ENCODE measurements around the gene ZMYND8. TPM values are rescaled to one million over a fixed set of nuclear protein-coding genes. Genes with fewer than 3 reads are reported as not detected.
"Not testable (repeated sequence)": the region's sequence is repeated elsewhere in the genome, so short reads cannot be mapped to it uniquely, and the experiment has no call there.

ZMYND8 gene
- total and polyA plus RNA-seq, 2 donors: 15.6 to 29.0 TPM

DNA sequence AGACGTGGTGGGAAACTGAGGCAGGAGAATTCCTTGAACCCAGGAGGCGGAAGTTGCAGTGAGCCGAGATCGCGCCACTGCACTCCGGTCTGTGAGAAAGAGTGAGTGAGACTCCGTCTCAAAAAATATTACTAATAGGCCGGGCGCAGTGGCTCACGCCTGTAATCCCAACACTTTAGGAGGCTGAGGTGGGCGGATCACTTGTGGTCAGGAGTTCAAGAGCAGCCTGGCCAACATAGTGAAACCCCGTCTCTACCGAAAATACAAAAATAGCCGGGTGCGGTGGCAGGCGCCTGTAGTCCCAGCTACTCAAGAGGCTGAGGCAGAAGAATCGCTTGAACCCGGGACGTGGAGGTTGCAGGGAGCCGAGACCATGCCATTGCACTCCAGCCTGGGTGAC, 116.4 kb downstream of the ZMYND8 start:
- not testable (repeated sequence) for H3K27ac ChIP-seq (ENCODE audit: low read depth); H3K4me1 ChIP-seq (ENCODE audit: insufficient read depth); H3K36me3 ChIP-seq (ENCODE audit: insufficient read depth); DNase-seq (ENCODE audit: extremely low spot score); H3K4me3 ChIP-seq (ENCODE audit: low read depth, low read length)
- WGBS: 98% methylated on average over 20 of the region's 20 CpGs

DNA sequence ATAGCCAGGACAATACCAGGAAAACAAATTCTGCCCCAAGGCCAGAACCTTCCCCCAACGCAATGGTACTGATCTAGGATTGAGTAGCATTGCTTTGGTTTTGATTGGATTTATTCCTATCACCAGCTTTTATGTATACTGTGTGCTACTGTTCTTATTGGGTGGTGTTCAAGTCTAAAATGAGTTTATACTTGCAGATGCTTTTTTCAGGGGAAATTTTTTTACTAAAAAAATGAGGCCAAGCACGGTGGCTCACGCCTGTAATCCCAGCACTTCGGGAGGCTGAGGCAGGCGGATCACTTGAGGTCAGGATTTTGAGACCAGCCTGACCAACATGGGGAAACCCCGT, 116.8 kb downstream of the ZMYND8 start:
- Histone ChIP-seq H3K36me3 (ENCODE audit: insufficient read depth) (peaks cover 6% of the 10 kb centered on the region), H3K27ac (ENCODE audit: low read depth) (no peak overlapping the region), H3K4me3 (ENCODE audit: low read depth, low read length) (no peak overlapping the region), H3K4me1 (ENCODE audit: insufficient read depth) (no peaks in the 10 kb centered on the region)
- WGBS: 93% methylated on average over 6 of the region's 6 CpGs
- no peak for DNase-seq (ENCODE audit: extremely low spot score)

DNA sequence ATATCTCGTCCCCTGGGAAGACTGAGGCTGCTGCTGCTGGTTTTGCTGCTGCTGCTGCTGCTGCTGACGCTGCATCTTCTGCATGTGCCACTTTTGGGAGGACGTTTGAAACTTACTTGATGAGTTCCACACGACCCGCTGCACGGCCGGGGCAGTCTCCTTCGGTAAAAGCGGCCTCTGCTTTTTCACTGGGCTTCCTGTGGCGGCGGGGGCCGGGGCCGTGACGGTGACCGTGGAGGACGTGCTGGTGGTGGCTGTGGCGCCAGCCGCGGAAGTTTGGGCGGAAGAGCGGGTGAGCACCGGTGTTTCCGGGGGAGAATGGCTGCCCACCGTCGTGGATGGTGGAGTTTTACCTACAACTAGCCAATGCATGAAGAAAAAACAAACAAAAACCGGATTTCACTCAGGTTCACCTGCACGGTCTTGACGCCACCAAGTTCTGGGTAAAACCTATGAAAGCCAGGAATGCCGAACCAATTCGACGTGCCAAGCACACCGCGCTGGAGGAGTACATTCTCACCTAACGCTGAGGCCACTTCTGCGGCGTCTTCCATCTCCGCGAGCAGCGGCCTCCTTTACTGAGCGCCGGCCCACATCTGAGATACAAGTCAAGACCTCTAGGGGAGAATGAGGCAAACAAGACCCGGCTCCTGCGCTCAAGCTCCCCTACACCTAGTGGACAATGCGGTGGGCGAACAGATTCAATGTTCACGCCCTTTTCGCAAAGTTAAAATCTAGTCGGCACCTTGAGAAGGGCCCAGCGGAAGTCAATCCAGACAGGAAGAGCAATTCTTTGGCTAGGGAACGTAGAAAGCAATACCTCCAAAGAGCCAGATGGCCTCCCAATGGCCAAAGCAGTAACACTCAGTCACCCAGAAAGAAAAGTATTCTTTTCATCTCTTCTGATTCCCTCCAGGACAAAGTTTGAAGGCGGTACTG, 117.5 kb downstream of the ZMYND8 start:
- no peak overlapping the region for H3K4me3 ChIP-seq (ENCODE audit: low read depth, low read length)
- H3K27ac ChIP-seq (ENCODE audit: low read depth): no peak overlapping the region
- no peak for DNase-seq (ENCODE audit: extremely low spot score)
- H3K4me1 ChIP-seq (ENCODE audit: insufficient read depth): no peaks in the 10 kb centered on the region
- 97% methylated on average over 51 of the region's 51 CpGs for WGBS
- peaks cover 9% of the 10 kb centered on the region for H3K36me3 ChIP-seq (ENCODE audit: insufficient read depth)

DNA sequence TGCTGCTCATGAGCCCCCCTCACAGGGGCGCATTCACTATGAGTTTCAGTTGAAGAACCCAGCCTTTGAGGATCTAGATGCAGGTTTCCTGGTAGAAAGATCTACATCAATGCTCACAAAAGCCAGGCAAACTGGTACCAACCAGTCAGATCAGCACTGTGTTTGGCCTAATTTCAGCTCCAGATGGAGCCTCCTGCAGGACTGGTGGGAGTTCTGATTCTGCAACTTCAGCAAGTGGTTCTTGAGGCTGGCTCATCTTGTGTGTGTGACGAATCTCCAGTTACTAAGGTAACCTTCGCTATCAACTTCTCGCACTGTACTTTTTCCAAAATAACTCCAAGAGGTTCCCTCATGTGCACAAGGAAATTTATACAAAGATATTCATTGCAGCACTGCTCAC, 118.8 kb downstream of the ZMYND8 start:
- H3K36me3 ChIP-seq (ENCODE audit: insufficient read depth): peaks cover 11% of the 10 kb centered on the region
- DNase-seq (ENCODE audit: extremely low spot score): no peak
- no peaks in the 10 kb centered on the region for H3K4me1 ChIP-seq (ENCODE audit: insufficient read depth)
- H3K4me3 ChIP-seq (ENCODE audit: low read depth, low read length): no peak overlapping the region
- H3K27ac ChIP-seq (ENCODE audit: low read depth): no peak overlapping the region
- 85% methylated on average over 4 of the region's 4 CpGs for WGBS

DNA sequence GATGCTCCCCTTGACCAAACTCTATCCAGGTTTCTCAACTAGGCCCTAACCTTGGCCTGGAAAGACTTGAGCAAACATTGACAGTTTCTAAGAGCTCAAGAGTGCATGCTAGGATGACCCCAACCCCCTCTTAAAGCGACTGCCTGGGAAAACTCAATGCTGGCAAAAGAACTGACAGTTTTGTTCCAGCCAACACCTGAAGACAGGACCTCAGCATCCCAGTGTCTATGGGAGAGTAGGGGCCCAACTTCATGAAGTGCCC, 119.9 kb downstream of the ZMYND8 start:
- no peak overlapping the region for H3K4me3 ChIP-seq (ENCODE audit: low read depth, low read length)
- no peak overlapping the region for H3K27ac ChIP-seq (ENCODE audit: low read depth)
- WGBS: 92% methylated on average over 1 of the region's 1 CpG
- H3K36me3 ChIP-seq (ENCODE audit: insufficient read depth): peaks cover 11% of the 10 kb centered on the region
- DNase-seq (ENCODE audit: extremely low spot score): no peak
- no peaks in the 10 kb centered on the region for H3K4me1 ChIP-seq (ENCODE audit: insufficient read depth)

DNA sequence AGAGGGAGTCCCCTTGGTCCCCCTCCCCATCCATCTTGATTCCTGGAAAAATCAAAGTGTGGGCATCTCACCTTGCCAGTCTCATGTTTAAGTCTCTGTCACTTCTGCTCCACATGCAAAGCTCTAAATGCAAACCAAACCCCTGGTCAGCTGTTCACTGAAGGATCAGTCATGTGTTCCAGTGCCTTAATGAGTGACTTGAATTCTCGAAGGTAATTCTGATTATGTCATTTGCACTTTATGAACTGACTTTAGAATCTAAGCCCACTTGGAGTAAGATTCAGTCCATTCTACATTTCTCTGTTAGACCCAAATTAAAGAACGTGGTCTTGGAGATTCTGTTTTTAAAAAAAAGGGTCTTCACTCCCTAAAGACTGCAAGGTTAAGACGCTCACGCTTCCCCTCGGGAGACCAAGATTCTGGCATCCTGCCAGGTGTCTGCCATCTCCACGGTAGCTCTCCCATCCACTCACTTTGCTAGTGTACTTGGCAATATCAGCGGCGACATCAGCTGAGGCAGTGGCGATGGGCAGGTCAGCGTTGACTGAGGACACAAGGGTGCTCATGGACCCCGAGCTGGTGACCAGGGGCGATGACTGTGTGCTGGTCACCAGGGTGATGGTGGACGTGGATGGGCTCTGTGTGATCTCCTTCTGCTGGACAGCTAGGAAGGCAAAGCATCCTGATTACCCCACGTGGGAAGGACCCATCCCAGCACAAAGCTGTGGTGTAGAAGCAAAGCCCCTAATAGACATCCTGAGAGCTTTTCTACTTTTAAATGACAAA, 120.5 kb downstream of the ZMYND8 start:
- Histone ChIP-seq H3K4me3 (ENCODE audit: low read depth, low read length) (no peak overlapping the region), H3K27ac (ENCODE audit: low read depth) (no peak overlapping the region), H3K36me3 (ENCODE audit: insufficient read depth) (peaks cover 11% of the 10 kb centered on the region), H3K4me1 (ENCODE audit: insufficient read depth) (no peaks in the 10 kb centered on the region)
- WGBS: 79% methylated on average over 14 of the region's 14 CpGs
- no peak for DNase-seq (ENCODE audit: extremely low spot score)

DNA sequence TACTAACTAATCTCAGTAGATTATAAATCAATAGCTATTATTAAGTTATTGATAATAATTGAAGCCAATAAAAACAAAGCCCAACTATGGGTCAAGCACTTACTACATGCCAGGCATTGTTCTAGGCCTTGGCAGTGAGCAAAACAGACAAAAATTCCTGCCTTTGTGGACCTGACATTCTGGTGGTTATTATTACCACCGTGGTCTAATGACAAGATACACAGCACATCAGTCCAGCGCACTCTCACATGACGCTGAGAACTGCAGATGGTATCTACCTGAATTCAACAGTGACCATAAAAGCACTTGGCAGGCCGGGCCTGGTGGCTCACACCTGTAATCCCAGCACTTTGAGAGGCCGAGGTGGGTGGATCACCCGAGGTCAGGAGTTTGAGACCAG, 121.4 kb downstream of the ZMYND8 start:
- Histone ChIP-seq H3K4me1 (ENCODE audit: insufficient read depth) (no peaks in the 10 kb centered on the region), H3K36me3 (ENCODE audit: insufficient read depth) (peaks cover 12% of the 10 kb centered on the region), H3K4me3 (ENCODE audit: low read depth, low read length) (no peak overlapping the region), H3K27ac (ENCODE audit: low read depth) (no peak overlapping the region)
- DNase-seq (ENCODE audit: extremely low spot score): no peak
- WGBS: 95% methylated on average over 6 of the region's 6 CpGs

DNA sequence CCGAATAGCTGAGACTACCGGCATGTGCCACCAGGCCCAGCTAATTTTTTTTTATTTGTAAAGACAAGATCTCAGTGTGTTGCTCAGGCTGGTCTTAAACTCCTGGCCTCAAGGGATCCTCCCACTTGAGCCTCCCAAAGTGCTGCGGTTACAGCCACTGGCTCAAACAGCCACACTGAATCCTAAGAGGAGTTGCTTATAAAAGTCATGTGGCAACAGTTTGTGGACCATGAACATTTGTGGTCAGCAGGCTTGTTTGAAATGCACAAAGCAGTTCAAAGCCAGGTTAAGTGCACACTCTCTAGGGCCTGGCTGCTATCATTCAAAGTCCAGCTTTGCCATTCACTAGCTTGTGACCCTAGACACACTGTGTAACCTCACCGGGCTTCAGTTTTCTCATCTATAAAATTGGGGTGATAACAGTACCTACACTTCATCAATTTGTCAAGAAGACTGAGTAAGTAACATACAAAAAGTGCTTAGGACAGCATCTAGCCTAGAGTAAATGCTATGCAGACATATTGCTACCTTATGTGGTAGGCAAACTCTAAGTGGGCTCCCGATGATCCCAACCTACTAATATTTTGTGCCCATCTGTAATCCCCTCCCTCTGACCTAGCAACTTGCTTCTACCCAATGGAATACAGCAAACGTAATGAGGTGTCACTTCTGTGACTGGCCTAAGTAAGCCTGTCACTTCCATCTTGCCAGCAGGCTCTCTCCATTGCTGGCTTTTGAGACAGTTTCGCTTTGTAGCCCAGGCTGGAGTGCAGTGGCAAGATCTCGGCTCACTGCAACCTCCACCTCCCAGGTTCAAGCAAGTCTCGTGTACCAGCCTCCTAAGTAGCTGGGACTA, 122.9 kb downstream of the ZMYND8 start:
- WGBS: 94% methylated on average over 9 of the region's 9 CpGs
- Histone ChIP-seq H3K36me3 (ENCODE audit: insufficient read depth) (peaks cover 13% of the 10 kb centered on the region), H3K27ac (ENCODE audit: low read depth) (no peak overlapping the region), H3K4me3 (ENCODE audit: low read depth, low read length) (no peak overlapping the region), H3K4me1 (ENCODE audit: insufficient read depth) (no peaks in the 10 kb centered on the region)
- DNase-seq (ENCODE audit: extremely low spot score): no peak

DNA sequence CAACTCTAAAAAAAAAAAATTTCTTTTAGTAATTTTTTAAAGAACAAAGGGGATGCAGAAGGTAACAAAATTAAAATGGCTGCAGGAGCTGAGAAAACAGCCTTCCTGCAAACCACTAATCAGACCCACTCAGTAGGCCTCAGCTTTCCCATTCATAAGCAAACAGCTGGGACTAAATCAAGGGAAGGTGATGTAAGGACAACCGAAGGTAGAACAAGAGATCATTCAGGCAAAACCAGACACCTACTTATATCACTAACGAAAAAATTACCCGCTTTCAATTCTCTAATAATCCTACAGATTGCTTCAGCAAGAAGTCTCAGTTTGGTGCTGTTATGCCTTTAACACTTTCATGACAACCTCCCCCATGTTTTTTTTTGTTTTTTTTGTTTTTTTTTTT, 124.0 kb downstream of the ZMYND8 start:
- Histone ChIP-seq H3K36me3 (ENCODE audit: insufficient read depth) (peaks cover 11% of the 10 kb centered on the region), H3K4me1 (ENCODE audit: insufficient read depth) (no peaks in the 10 kb centered on the region), H3K27ac (ENCODE audit: low read depth) (no peak overlapping the region), H3K4me3 (ENCODE audit: low read depth, low read length) (no peak overlapping the region)
- DNase-seq (ENCODE audit: extremely low spot score): no peak
- WGBS: 95% methylated on average over 3 of the region's 3 CpGs

DNA sequence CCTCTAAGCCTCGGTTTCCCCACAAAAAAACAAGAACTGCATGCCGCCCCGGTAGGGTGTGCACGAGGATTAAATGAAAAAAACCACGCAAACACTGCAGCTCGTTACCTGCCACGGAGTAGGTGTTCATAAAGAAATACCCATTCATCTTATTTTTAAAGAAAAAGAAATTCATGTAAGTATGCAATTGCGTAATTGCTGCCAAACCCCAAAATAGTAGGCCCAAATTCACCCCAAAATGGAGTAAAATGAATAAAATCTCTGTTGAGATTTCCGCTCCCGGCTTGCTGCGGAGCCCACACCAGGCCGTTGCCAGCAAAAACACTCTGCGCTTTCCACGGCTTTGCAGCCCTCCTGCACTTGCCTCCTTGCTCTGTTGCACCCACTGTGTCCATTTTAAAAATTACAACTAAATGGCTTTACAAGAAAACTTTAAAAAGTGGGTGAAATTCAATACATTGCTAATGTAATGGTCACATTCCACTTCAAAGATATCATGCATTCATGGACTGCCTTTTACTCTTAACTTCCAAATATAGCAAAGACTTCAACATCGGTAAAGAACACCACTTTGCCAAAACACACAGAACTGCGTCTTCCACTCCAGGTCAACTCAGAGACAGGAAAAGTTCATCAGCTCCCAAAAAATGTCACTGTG, 125.0 kb downstream of the ZMYND8 start:
- Histone ChIP-seq H3K36me3 (ENCODE audit: insufficient read depth) (peaks cover 11% of the 10 kb centered on the region), H3K4me1 (ENCODE audit: insufficient read depth) (no peaks in the 10 kb centered on the region), H3K4me3 (ENCODE audit: low read depth, low read length) (no peak overlapping the region), H3K27ac (ENCODE audit: low read depth) (no peak overlapping the region)
- DNase-seq (ENCODE audit: extremely low spot score): no peak
- WGBS: 78% methylated on average over 16 of the region's 16 CpGs

DNA sequence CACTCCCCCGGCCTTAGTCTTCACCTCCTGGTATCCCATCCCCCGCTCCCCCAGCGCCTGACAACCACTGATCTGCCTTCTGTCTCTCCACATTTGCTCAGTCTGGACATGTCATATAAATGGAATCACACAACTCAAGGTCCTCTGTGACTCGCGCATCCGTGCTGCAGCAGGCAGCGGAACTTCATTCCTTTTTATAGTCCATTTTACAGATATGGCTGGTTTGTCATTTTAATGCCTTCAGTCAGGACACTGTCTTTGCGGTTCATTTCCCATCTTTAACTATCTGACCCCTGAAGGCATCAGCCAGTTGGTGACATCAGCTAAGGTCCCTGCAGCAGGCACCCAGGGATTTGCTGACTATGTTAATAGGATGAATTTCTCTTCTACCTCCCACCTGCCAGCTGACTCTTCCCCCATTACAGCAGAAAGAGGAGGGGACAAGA, 125.7 kb downstream of the ZMYND8 start:
- H3K27ac ChIP-seq (ENCODE audit: low read depth): no peak overlapping the region
- H3K4me3 ChIP-seq (ENCODE audit: low read depth, low read length): no peak overlapping the region
- no peaks in the 10 kb centered on the region for H3K4me1 ChIP-seq (ENCODE audit: insufficient read depth)
- no peak for DNase-seq (ENCODE audit: extremely low spot score)
- H3K36me3 ChIP-seq (ENCODE audit: insufficient read depth): peaks cover 10% of the 10 kb centered on the region
- 81% methylated on average over 8 of the region's 8 CpGs for WGBS

DNA sequence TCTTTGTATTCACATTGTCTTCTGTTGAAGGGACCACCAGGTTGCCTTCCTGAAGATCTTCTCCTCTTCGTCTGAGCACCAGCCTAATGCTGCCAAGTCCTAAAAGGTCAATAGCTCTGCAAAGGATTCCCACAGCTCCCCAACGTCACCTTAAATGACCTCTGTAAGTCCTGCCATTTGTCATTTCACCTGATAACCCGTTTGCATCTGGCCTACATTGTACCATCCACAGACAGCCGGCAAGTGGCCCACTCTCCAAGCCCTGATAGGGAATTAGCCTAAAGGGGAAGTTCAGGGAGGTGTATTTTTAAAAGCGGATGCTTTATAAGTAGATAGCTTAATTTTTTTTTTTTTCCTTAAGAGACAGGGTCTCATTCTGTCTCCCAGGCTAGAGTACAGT, 127.8 kb downstream of the ZMYND8 start:
- 73% methylated on average over 5 of the region's 5 CpGs for WGBS
- H3K36me3 ChIP-seq (ENCODE audit: insufficient read depth): peaks cover 6% of the 10 kb centered on the region
- DNase-seq (ENCODE audit: extremely low spot score): no peak
- H3K27ac ChIP-seq (ENCODE audit: low read depth): no peak overlapping the region
- H3K4me3 ChIP-seq (ENCODE audit: low read depth, low read length): no peak overlapping the region
- H3K4me1 ChIP-seq (ENCODE audit: insufficient read depth): no peaks in the 10 kb centered on the region

DNA sequence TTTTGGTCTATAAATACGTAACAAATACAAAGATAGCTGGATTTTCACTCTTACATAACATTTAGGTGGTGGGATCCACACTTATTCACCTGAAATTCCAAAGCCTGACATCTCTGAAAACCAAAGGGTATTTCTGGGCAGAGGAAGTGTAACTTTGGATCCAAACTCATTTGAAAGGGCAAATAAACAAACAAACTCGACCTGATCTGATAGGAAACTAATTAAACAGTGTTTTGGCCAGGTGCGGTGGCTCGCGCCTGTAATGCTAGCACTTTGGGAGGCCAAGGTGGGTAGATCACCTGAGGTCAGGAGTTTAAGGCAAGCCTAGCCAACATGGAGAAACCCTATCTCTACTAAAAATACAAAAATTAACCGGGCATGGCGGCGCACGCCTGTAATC, 128.9 kb downstream of the ZMYND8 start:
- Histone ChIP-seq H3K4me1 (ENCODE audit: insufficient read depth) (no peaks in the 10 kb centered on the region), H3K27ac (ENCODE audit: low read depth) (no peak overlapping the region), H3K36me3 (ENCODE audit: insufficient read depth) (peaks cover 4% of the 10 kb centered on the region), H3K4me3 (ENCODE audit: low read depth, low read length) (no peak overlapping the region)
- 93% methylated on average over 9 of the region's 9 CpGs for WGBS
- DNase-seq (ENCODE audit: extremely low spot score): no peak

Data from urinary bladder (tissue), 4 donors.